GM18502 (cell line): Measurements from ENCODE around the gene C6orf132.
"Not testable (repeated sequence)": the region's sequence is repeated elsewhere in the genome, so short reads cannot be mapped to it uniquely, and the experiment has no call there.

Experiments used
- ATAC-seq: cut with Tn5 transposase; IDR thresholded peaks from one replicate; pipeline ENCODE4 v1.9.1; 2021; ENCODE audit warnings: mild to moderate bottlenecking; ENCODE audit not compliant: unreplicated experiment, poor library complexity

C6orf132 gene

DNA sequence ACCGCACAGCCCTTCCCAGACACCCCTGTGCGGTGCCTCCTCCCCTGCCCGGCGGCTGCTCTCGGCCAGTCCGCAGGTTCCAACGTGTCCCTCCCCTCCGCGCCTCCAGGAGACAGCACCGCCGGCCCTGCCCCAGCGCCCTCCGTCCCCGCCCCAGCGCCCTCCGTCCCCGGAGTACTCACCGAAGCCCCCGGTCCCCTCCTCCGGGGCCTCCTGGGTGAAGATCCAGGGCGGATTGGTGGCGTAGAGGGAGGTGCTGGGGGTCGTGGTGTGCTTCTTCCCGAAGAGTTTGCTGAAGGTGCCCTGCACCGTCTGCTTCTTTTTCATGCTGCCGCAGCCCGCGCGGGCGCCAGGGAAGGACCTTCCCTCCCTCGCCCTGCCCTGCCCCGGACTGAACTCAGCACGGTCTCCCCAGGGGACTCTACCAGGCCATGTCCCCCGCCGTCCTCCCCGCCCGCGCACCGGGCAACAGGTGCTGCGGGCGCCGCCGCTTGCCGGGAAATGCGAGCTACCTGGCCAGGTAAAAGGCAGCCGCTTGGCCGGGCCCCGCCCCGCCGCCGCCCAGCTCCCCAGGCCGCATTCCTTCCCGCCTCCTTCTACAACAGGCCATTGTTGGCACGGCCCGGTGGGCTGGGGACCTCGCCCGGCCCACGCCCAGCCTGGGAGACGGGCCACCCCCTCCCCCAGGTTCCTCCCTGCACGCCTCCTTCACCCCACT lies at the start of gene C6orf132:
C6orf132 (minus strand) TSS at position 503 of the 718 bp plus-strand sequence; CDS start at position 327, 176 bp downstream.
- no peak for ATAC-seq

GRCh38 chr6:42190554-42191183 lies 48.2 kb upstream of the C6orf132 start:
- no peak for ATAC-seq

GRCh38 chr6:42188406-42188805 lies 46.0 kb upstream of the C6orf132 start:
- ATAC-seq: no peak

DNA sequence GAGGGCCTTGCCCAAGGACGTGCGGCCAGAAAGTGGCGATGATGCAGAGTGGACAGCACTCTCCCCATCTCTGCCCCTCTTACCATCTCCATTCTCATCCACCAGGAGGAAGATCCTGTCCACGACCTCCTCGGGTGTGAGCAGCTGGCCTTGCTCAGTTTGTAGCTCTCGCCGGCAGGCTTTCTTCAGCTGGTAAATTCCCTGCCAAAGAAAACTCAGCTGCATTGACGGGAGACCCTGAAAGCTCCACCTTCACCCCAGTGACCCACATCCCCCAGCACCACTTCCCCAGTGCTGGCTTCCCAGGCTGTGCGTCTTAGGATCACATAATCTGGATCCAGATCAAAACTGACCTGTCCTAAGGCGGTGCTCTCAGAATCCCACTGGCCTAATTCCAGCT lies 43.2 kb upstream of the C6orf132 start:
- ATAC-seq: no peak

DNA sequence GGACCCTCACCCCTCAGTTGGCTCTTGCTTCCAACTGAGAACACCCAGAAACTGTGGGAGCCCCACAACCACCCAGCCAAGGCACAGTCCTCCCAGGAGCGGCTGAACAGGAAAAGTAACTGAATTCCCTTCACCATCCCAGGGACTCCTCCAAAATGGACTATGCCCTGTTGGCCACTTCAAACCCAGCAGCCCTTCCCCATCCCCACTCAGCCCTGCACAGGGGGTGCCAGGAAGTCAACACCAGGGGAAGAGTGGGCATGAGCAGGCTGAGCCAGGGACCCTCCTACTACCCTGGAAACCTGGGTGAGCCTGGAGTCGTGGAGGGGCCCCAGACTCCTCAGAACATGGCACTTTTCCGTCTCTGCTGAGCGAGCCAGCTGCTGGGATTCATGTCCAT lies 42.1 kb upstream of the C6orf132 start:
- ATAC-seq: no peak

DNA sequence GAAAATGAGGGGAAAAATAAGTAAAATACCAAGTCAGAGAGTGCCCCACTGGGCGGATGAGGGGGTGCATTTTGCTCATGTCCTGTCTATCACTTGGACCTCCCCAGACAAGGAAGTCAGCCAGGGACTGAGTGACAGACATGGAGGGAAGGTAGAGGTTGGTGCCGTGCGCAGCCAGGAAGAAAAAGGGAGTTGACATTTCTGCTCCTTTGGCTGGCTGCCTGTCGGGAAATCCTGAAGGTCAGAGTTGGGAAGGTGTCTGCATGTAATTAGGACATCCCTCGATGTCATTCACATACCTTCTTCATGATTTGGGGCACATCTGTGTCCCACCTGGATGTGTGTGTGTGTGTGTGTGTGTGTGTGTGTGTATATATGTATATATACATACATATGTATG lies 39.7 kb upstream of the C6orf132 start:
- ATAC-seq: no peak

GRCh38 chr6:42179945-42180313 lies 37.5 kb upstream of the C6orf132 start:
- ATAC-seq: no peak

- no peak for ATAC-seq
Observed at GRCh38 chr6:42179261-42179944, 37.0 kb upstream of the C6orf132 start.

DNA sequence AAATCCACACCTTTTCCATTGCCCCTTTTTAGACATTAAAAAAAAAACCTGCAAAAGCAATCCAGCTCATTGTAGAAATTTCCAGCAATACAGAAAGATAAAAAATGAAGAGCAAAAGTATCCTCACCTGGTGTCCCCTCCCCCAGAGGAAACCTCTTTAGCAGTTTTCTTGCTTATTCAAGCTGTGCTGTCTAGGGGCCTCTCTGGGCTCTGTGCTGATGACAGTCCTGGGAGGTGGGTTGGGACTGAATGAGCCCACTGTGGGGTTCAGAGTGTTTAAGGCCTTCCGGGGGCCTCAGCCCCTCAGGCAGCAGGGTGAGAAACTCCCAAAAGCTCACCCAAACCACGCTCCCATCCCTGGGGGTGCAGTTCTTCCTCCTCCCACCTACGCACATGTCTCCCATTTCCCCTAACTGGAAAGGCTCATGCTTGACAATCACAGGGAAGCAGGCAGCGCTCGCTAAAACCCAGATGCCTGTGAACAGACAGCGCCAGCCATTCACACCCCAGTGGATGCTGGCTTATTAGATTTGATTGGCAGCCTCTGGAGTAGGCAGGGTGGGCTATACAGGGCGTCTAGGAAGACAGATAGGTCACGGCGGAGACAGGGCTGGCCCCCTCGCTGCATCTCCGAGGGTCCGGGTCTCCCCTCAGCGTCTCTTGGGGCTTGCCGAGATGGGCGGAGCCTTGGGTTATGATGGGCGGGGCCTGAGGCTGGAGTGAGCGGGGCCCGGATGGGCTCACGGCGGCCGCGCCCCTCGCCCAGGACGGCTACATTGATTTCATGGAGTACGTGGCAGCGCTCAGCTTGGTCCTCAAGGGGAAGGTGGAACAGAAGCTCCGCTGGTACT lies 35.3 kb upstream of the C6orf132 start:
- ATAC-seq: no peak

DNA sequence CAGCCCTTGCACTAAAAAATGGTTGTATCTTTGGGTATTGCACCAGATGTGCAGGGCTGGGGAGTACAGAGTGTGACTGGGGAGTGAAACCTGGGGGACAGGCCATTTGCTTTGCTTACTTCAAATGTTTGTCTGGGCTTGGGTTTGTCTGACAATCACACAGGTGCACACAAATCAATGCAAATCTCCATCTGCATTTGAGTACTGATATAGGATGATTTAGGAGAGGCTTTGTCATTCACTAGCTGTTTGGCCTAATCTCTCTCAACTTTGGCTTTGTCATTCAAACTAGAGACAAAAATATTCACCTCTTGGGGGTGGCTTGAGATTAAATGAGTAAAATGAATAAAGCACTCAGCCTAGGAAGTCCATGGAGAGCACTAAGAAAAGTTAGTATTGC lies 34.6 kb upstream of the C6orf132 start:
- no peak for ATAC-seq

GRCh38 chr6:42175860-42176259 lies 33.4 kb upstream of the C6orf132 start:
- ATAC-seq: no peak

DNA sequence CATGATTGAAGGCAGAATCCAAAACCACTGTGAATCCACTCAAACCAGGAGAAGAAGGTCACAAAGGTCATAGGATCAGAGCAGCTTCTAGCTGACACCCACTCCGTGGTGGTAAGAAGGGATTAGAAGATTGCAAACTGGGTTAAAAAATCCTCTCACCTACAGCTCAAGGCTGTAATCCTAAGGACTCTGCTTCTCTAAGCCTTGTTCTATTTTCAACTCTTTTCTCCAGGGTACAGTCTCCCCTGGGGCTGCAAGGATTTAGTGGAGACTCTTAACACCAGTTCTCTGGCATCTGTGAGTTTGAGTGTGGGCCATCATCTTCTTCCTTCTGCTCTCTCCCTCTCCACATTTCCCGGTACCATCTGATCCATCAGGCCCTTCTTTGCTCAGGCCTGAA lies 30.7 kb upstream of the C6orf132 start, which contains the start of gene GUCA1A:
GUCA1A (plus strand) TSS at position 264 of the 400 bp plus-strand sequence. CDS start 250 bp downstream, outside the sequence.
- no peak for ATAC-seq

DNA sequence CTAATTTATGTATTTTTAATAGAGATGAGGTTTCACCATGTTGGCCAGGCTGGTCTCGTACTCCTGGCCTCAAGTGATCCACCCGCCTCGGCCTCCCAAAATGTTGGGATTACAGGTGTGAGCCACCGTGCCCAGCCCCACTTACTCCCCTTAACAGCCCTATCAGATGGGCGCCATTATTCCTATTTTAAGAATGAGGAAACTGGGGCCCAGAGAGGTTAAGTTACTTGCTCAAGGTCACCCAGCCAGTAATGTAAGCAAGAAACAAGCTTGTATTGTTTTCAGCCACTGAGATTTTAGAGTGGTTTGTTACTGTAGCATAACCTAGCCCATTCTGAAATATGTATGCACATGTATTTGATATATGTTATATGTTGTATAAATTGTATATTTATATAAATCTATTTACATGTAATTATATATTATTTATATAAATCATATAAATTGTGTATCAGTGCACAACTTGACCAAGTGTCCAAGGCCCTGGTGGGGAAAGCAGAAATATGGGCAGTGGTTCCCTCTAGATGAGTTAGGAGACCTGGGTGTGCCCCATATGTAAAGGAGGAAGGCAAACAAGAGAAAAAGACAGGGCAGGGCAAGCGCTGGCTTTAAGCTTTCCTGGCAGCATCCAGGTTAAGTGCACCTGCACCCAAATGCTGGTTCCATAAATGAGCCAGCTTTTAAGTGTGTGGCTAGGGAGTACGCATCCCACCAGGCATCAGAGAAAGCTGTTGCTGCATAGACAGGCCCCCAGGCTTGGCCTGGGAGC lies 29.6 kb upstream of the C6orf132 start:
- ATAC-seq: no peak

DNA sequence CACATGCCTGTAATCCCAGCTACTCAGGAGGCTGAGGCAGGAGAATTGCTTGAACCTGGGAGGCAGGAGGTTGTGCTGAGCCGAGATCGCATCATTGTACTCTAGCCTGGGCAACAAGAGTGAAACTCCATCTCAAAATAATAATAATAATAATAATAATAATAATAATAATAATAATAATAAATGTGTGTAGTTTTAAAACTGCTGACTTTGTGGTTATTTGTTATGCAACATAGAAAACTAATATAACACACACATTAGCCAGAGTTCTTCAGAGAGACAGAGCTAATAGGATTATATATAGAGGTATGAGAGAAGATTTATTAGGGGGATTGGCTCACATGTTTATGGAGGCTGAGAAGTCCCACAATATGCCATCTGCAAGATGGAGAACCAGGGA lies 27.4 kb upstream of the C6orf132 start:
- not testable (repeated sequence) for ATAC-seq

- no peak for ATAC-seq
Observed at GRCh38 chr6:42168650-42169049, 26.2 kb upstream of the C6orf132 start.

DNA sequence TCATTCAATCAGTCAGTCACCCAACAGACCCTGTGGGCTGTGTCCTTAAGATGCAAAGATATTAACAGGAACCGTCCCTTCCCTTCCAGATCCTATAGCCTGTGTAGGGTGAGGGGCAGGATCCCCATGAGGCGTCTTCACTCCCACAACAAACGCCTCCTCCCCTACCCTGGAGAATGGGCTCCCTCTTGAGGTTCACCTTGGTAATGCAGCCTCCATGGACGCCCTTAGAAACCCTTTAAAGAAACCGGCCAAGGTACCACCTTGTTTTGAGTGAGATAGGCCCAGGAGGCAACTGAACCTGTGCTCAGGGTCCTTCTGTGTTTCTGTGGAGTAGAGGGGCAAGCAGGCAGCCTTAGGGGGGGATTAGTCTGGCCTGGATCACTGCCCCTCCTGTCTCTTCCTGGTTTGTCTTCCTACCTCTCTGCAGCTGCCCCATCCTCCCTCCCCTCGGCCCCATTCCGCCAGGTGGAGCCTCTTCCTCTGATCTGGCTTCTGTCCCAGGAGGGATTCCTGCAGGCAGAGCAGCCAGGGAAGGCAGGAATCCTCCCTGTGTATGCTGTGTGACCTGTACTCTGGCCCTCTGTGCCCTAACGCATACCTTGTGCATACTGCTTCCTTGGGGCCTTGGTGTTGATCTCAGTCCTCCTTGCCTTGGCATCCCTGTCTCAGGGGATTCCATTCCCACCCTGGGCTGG lies 24.2 kb upstream of the C6orf132 start:
- ATAC-seq: no peak

- no peak for ATAC-seq
Observed at GRCh38 chr6:42165016-42165415, 22.6 kb upstream of the C6orf132 start.

- no peak for ATAC-seq
Observed at GRCh38 chr6:42163981-42164380, 21.6 kb upstream of the C6orf132 start.

DNA sequence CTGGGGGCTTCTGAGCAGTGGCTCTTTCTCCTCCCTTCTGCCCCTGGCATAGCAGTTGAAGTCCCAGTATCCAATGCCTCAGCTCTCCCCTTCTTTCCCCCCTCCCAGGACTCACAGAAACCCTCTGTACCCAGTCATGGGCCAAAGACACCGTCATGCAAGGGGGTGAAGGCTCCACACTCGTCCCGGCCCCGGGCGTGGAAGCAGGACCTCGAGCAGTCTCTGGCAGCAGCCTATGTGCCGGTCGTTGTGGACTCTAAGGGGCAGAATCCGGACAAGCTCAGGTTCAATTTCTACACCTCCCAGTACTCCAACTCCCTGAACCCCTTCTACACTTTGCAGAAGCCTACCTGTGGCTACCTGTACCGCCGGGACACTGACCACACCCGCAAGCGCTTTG lies 20.4 kb upstream of the C6orf132 start:
- no peak for ATAC-seq
